ENCODE results near the gene NPAS3. TPM values are rescaled to one million over a fixed set of nuclear protein-coding genes. Genes with fewer than 3 reads are reported as not detected.

NPAS3 gene
- polyA plus RNA-seq, 10 donors: 3.5 to 7.5 (median 5.0) TPM

- DNase-seq: no peak
These were observed 640.0 kb downstream of the NPAS3 start for GRCh38 chr14:33578461-33579216.

- no peak for DNase-seq
These were observed 641.6 kb downstream of the NPAS3 start for GRCh38 chr14:33580231-33580749.

- DNase-seq: no peak
These were observed 642.2 kb downstream of the NPAS3 start for GRCh38 chr14:33580841-33581240.

- no peak for DNase-seq
These were observed 646.0 kb downstream of the NPAS3 start for GRCh38 chr14:33584697-33585096.

- DNase-seq: no peak
These were observed 648.1 kb downstream of the NPAS3 start for GRCh38 chr14:33586806-33587205.

- DNase-seq: no peak
These were observed 649.1 kb downstream of the NPAS3 start for GRCh38 chr14:33587791-33588190.

GRCh38 chr14:33588771-33589170 is 650.1 kb downstream of the NPAS3 start:
- no peak for DNase-seq

- DNase-seq: peak in 1 of 3 donors; percentile 47
These were observed 650.7 kb downstream of the NPAS3 start for GRCh38 chr14:33589334-33589733.

- DNase-seq: no peak
These were observed 652.4 kb downstream of the NPAS3 start for GRCh38 chr14:33590891-33591630.

GRCh38 chr14:33592297-33592696 is 653.6 kb downstream of the NPAS3 start:
- no peak for DNase-seq

GRCh38 chr14:33596211-33597080 is 657.8 kb downstream of the NPAS3 start:
- no peak for DNase-seq

GRCh38 chr14:33598582-33598981 is 659.9 kb downstream of the NPAS3 start:
- DNase-seq: no peak

GRCh38 chr14:33602396-33602795 is 663.7 kb downstream of the NPAS3 start:
- no peak for DNase-seq

- no peak for DNase-seq
These were observed 667.9 kb downstream of the NPAS3 start for GRCh38 chr14:33606591-33606990.

- DNase-seq: no peak
These were observed 670.9 kb downstream of the NPAS3 start for GRCh38 chr14:33609582-33609981.

- no peak for DNase-seq
These were observed 671.4 kb downstream of the NPAS3 start for GRCh38 chr14:33610121-33610520.

- no peak for DNase-seq
These were observed 672.9 kb downstream of the NPAS3 start for GRCh38 chr14:33611405-33612196.

GRCh38 chr14:33612197-33612505 is 673.5 kb downstream of the NPAS3 start:
- peak in 1 of 3 donors; percentile 30 for DNase-seq

GRCh38 chr14:33617154-33617553 is 678.5 kb downstream of the NPAS3 start:
- peak in 1 of 3 donors; percentile 60 for DNase-seq

GRCh38 chr14:33618361-33619105 is 679.9 kb downstream of the NPAS3 start:
- no peak for DNase-seq

GRCh38 chr14:33622496-33622895 is 683.8 kb downstream of the NPAS3 start:
- no peak for DNase-seq

Data from muscle of back (tissue), 11 donors.